ENCODE results near the gene OSER1.

DNA sequence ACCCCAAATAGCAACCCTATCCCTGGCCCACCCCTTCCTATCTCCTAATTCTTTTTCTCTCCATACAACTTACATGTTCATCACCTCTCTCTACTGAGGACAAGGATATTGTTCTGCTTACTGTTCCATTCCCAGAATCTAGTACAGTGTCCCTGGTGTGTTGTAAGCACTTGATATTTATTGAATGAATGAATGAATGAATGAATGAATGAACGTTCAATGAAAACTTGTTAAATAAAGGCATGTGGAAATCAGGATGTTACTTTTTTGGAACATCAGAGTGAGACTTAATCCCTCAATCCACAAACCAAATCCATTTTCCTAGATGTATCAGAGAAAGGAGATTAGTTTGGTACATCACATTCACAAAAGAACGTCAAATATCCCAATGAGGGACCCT lies 16.8 kb downstream of the OSER1 start:
- TF ChIP-seq CTCF (IDR thresholded peaks at IDR 0.05) (no peak), EZH2phosphoT487 (IDR thresholded peaks at IDR 0.05) (no peak), EZH2 (IDR thresholded peaks at IDR 0.05) (no peak)

Data from neural progenitor cell (in vitro differentiated cells).